GM19351 (cell line): ENCODE measurements around the gene TNK1.
"Not testable (repeated sequence)": the region's sequence is repeated elsewhere in the genome, so short reads cannot be mapped to it uniquely, and the experiment has no call there.

Experiments used
- ATAC-seq: cut with Tn5 transposase; IDR thresholded peaks from one replicate; pipeline ENCODE4 v1.9.1; 2021; ENCODE audit warnings: mild to moderate bottlenecking, moderate library complexity; ENCODE audit not compliant: unreplicated experiment

Gene TNK1

GRCh38 chr17:7354262-7354843, 26.5 kb upstream of the TNK1 start:
- no peak for ATAC-seq

- ATAC-seq = no peak
Observed at GRCh38 chr17:7355053-7355452, 25.8 kb upstream of the TNK1 start, which contains the start of gene TMEM95. Gene TMEM95 (plus strand): TSS chr17:7355156. CDS start chr17:7355205, 49 bp downstream.

GRCh38 chr17:7355573-7355972, 25.3 kb upstream of the TNK1 start:
- ATAC-seq = no peak

GRCh38 chr17:7356072-7356549, 24.8 kb upstream of the TNK1 start:
- no peak for ATAC-seq

GRCh38 chr17:7356756-7357155, 24.1 kb upstream of the TNK1 start:
- no peak for ATAC-seq

GRCh38 chr17:7357381-7357780, 23.5 kb upstream of the TNK1 start:
- no peak for ATAC-seq

- ATAC-seq = no peak
Observed at GRCh38 chr17:7361906-7362305, 19.0 kb upstream of the TNK1 start.

- no peak for ATAC-seq
Observed at GRCh38 chr17:7363311-7363710, 17.6 kb upstream of the TNK1 start.

GRCh38 chr17:7365963-7366362, 14.9 kb upstream of the TNK1 start:
- not testable (repeated sequence) for ATAC-seq

- no peak for ATAC-seq
Observed at GRCh38 chr17:7367083-7367482, 13.8 kb upstream of the TNK1 start.

GRCh38 chr17:7367918-7368598, 12.8 kb upstream of the TNK1 start:
- ATAC-seq = no peak

- not testable (repeated sequence) for ATAC-seq
Observed at GRCh38 chr17:7368599-7368994, 12.3 kb upstream of the TNK1 start.

GRCh38 chr17:7369825-7370224, 11.1 kb upstream of the TNK1 start:
- ATAC-seq = no peak

- no peak for ATAC-seq
Observed at GRCh38 chr17:7370853-7371252, 10.0 kb upstream of the TNK1 start.

GRCh38 chr17:7374353-7374752, 6.5 kb upstream of the TNK1 start:
- ATAC-seq = no peak

- no peak for ATAC-seq
Observed at GRCh38 chr17:7379134-7379533, 1.8 kb upstream of the TNK1 start.

- ATAC-seq = no peak
Observed at GRCh38 chr17:7380321-7380720, 568 bp upstream of the TNK1 start.

GRCh38 chr17:7382901-7383300, 2.0 kb downstream of the TNK1 start:
- no peak for ATAC-seq

GRCh38 chr17:7383371-7383741, 2.5 kb downstream of the TNK1 start:
- ATAC-seq = no peak

- ATAC-seq = no peak
Observed at GRCh38 chr17:7383742-7384488, 3.0 kb downstream of the TNK1 start.

GRCh38 chr17:7384489-7385081, 3.7 kb downstream of the TNK1 start:
- no peak for ATAC-seq

- no peak for ATAC-seq
Observed at GRCh38 chr17:7388856-7389255, 8.0 kb downstream of the TNK1 start.
